Hematopoietic multipotent progenitor cell treated with erythropoietin and hydrocortisone succinate and interleukin-3 and kit ligand, for 8 days (in vitro differentiated cells): ENCODE measurements around the gene CARD18.
"Not testable (repeated sequence)": the region's sequence is repeated elsewhere in the genome, so short reads cannot be mapped to it uniquely, and the experiment has no call there.

Experiments
- DNase-seq: peaks from one replicate; pipeline ENCODE4 v3.0.0-alpha.2; 2015

Gene CARD18

GRCh38 chr11:105132716-105133511 lies 6.7 kb downstream of the CARD18 start:
- no peak for DNase-seq

GRCh38 chr11:105130189-105130813 lies 9.3 kb downstream of the CARD18 start:
- DNase-seq, result no peak

GRCh38 chr11:105124756-105125155 lies 14.8 kb downstream of the CARD18 start:
- no peak for DNase-seq

- no peak for DNase-seq
Observed at GRCh38 chr11:105111145-105111944, 28.2 kb downstream of the CARD18 start.

GRCh38 chr11:105110688-105111030 lies 28.9 kb downstream of the CARD18 start:
- no peak for DNase-seq

- no peak for DNase-seq
Observed at GRCh38 chr11:105109855-105110687, 29.5 kb downstream of the CARD18 start.

GRCh38 chr11:105109321-105109720 lies 30.2 kb downstream of the CARD18 start:
- no peak for DNase-seq

- DNase-seq, result no peak
Observed at GRCh38 chr11:105108247-105108646, 31.3 kb downstream of the CARD18 start.

GRCh38 chr11:105107226-105107825 lies 32.2 kb downstream of the CARD18 start:
- not testable (repeated sequence) for DNase-seq

- no peak for DNase-seq
Observed at GRCh38 chr11:105106140-105106539, 33.4 kb downstream of the CARD18 start.

- DNase-seq, result no peak
Observed at GRCh38 chr11:105104292-105104691, 35.3 kb downstream of the CARD18 start.

GRCh38 chr11:105103336-105103735 lies 36.2 kb downstream of the CARD18 start:
- DNase-seq, result no peak

- DNase-seq, result not testable (repeated sequence)
Observed at GRCh38 chr11:105102079-105102581, 37.4 kb downstream of the CARD18 start.

GRCh38 chr11:105100981-105101630 lies 38.5 kb downstream of the CARD18 start:
- DNase-seq, result no peak

- DNase-seq, result no peak
Observed at GRCh38 chr11:105100206-105100605, 39.4 kb downstream of the CARD18 start.

GRCh38 chr11:105099594-105099993 lies 40.0 kb downstream of the CARD18 start:
- DNase-seq, result not testable (repeated sequence)

GRCh38 chr11:105092256-105093239 lies 47.0 kb downstream of the CARD18 start:
- DNase-seq, result no peak
